K562 (cell line): ENCODE data around the gene TPGS2. TPM values are rescaled to one million over a fixed set of nuclear protein-coding genes. Genes with fewer than 3 reads are reported as not detected.
A peak's percentile ranks its signal among the peaks of the same experiment; 100 is the strongest.

ENCODE experiments used
- ATAC-seq: fragments of 200-7000 bp; cut with Tn5 transposase; 3 replicates; pipeline ENCODE4 v1.9.1; 2020; ENCODE audit warnings: moderate library complexity
- BruUV-seq: library from RNA; stranded (reverse); fragments of 400-500 nt; replicated peaks from 2 replicates; lab custom pipeline; 2021; lab: Mats Ljungman, UMichigan
- CTCF ChIA-PET: fragments of 300-600 bp; formaldehyde crosslinking; extraction: SDS; loops from one replicate; lab custom pipeline; 2021; ENCODE audit warnings: low intra/inter-chr PET ratio; lab: Yijun Ruan, JAX
- POLR2A ChIA-PET: fragments of 300-600, 350-650 bp; sonication (Branson Sonifier 250); formaldehyde crosslinking; extraction: SDS; loops from one replicate; lab custom pipeline; 2021; ENCODE audit warnings: antibody characterized with exemption, inconsistent platforms; lab: Yijun Ruan, JAX
- DNase-seq, 4 experiments: peaks; one replicate each; pipeline versions ENCODE4 v3.0.0 to v3.0.0-alpha.2; 2011 to 2018; ENCODE audit warnings: low spot score in 3 of 4, mixed read lengths in 3 of 4; ENCODE audit errors: extremely low read depth in 1 of 4
- FAIRE-seq: peaks from 2 replicates; lab custom pipeline; 2011; peaks lifted over from hg19 to GRCh38; lab: Jason Lieb, UNC
- H2AFZ ChIP-seq: 2 replicates; pipeline ENCODE4 v1.6.0; 2011; ENCODE audit warnings: low read depth, low read length, control low read depth, inconsistent platforms
- H3K27ac ChIP-seq: fragments of 200-600 bp; 3 replicates; pipeline ENCODE4 v1.8.0; 2011; ENCODE audit warnings: low read depth, mild to moderate bottlenecking, control low read depth, inconsistent platforms, low read length, moderate library complexity, mixed read lengths; ENCODE audit errors: extremely low read depth
- H3K27me3 ChIP-seq, 2 experiments: fragments of 300-600 bp in 1 of 2; 2 replicates in 1 of 2; 3 replicates in 1 of 2; pipeline versions ENCODE4 v1.6.0 to v1.8.0; 2011; ENCODE audit warnings: inconsistent platforms in 2 of 2, low read length in 2 of 2, mild to moderate bottlenecking in 1 of 2, mixed read lengths in 1 of 2, moderate library complexity in 1 of 2; ENCODE audit not compliant: control insufficient read depth in 2 of 2, insufficient read depth in 2 of 2
- H3K36me3 ChIP-seq: fragments of 300-600 bp; 3 replicates; pipeline ENCODE4 v1.8.0; 2011; ENCODE audit warnings: mild to moderate bottlenecking, low read length, inconsistent platforms; ENCODE audit not compliant: control insufficient read depth, insufficient read depth
- H3K4me1 ChIP-seq, 2 experiments: fragments of 200-600 bp in 1 of 2; replicated peaks in 1 of 2; 2 replicates in 1 of 2; 3 replicates in 1 of 2; pipeline versions ENCODE4 v1.5.1 to v1.8.0; 2011; ENCODE audit warnings: inconsistent platforms in 2 of 2, low read length in 2 of 2, mild to moderate bottlenecking in 1 of 2, mixed read lengths in 1 of 2, moderate library complexity in 1 of 2; ENCODE audit not compliant: control insufficient read depth in 2 of 2, insufficient read depth in 2 of 2
- H3K4me2 ChIP-seq: 2 replicates; pipeline ENCODE4 v1.6.1; 2011; ENCODE audit warnings: low read length, control low read depth, inconsistent platforms, mixed read lengths; ENCODE audit not compliant: insufficient read depth
- H3K4me3 ChIP-seq: fragments of 200-600 bp; sonication (generic), shearing (Covaris generic); 2 replicates; pipeline ENCODE4 v1.5.1; 2016; ENCODE audit warnings: control low read depth, inconsistent platforms
- H3K79me2 ChIP-seq: fragments of 200-600 bp; 3 replicates; pipeline ENCODE4 v1.8.0; 2011; ENCODE audit warnings: low read length, inconsistent platforms; ENCODE audit not compliant: control insufficient read depth, insufficient read depth
- H3K9ac ChIP-seq, 2 experiments: 2 replicates each; pipeline versions ENCODE4 v1.6.0 to v1.6.1; 2011; ENCODE audit warnings: low read depth in 2 of 2, low read length in 2 of 2, control low read depth in 1 of 2, inconsistent platforms in 1 of 2, mild to moderate bottlenecking in 1 of 2, mixed read lengths in 1 of 2; ENCODE audit not compliant: insufficient read depth in 1 of 2
- H3K9me1 ChIP-seq: one replicate; pipeline ENCODE4 v1.6.0; 2011; ENCODE audit warnings: inconsistent platforms, mild to moderate bottlenecking, low read length, moderate library complexity; ENCODE audit not compliant: control insufficient read depth, insufficient read depth
- H3K9me3 ChIP-seq: replicated peaks from 2 replicates; pipeline ENCODE4 v1.5.1; 2011; ENCODE audit warnings: low read depth, low read length, inconsistent platforms; ENCODE audit not compliant: control insufficient read depth, insufficient read depth
- H4K20me1 ChIP-seq: replicated peaks from 2 replicates; pipeline ENCODE4 v1.6.1; 2011; ENCODE audit warnings: low read length, inconsistent platforms, mixed read lengths; ENCODE audit not compliant: control insufficient read depth, insufficient read depth
- BCOR ChIP-seq: fragments of 450-650 bp; IDR thresholded peaks from 2 replicates; pipeline ENCODE4 v1.6.1; 2016
- CBFA2T3 ChIP-seq: fragments of 450-650 bp; IDR thresholded peaks from 2 replicates; pipeline ENCODE4 v1.6.1; 2017
- CTCF ChIP-seq, 3 experiments: IDR thresholded peaks in 2 of 3; conservative IDR thresholded peaks in 1 of 3; 2 replicates each; pipeline ENCODE4 v1.5.1; 2011 to 2012; ENCODE audit warnings: low read length in 3 of 3, mild to moderate bottlenecking in 3 of 3, control low read depth in 2 of 3, improper control_type of control experiment in 1 of 3, inconsistent platforms in 1 of 3, low read depth in 1 of 3, mixed read lengths in 1 of 3, moderate library complexity in 1 of 3; ENCODE audit not compliant: insufficient read depth in 2 of 3
- KDM1A ChIP-seq, 2 experiments: fragments of 450-650 bp; IDR thresholded peaks; 2 replicates each; pipeline ENCODE4 v1.6.1; 2016; ENCODE audit warnings: mild to moderate bottlenecking in 2 of 2
- MYNN ChIP-seq, 2 experiments: sonication (generic); formaldehyde crosslinking in 1 of 2; IDR thresholded peaks; 2 replicates each; pipeline versions ENCODE4 v1.5.0 to v1.6.1; 2016 to 2020; ENCODE audit warnings: antibody characterized with exemption in 1 of 2, missing genetic modification reagents in 1 of 2
- NR2C2 ChIP-seq, 2 experiments: fragments of 200-800 bp in 1 of 2; sonication (Bioruptor generic) in 1 of 2; sonication (generic) in 1 of 2; formaldehyde crosslinking in 1 of 2; IDR thresholded peaks; 2 replicates each; pipeline versions ENCODE4 v1.6.1 to v1.8.0; 2016 to 2022; ENCODE audit warnings: mild to moderate bottlenecking in 1 of 2, missing compliant biosample characterization in 1 of 2, missing genetic modification characterization in 1 of 2, missing genetic modification reagents in 1 of 2
- NR3C1 ChIP-seq: sonication (generic); formaldehyde crosslinking; IDR thresholded peaks from 2 replicates; pipeline ENCODE4 v1.8.1; 2022; ENCODE audit warnings: missing genetic modification reagents
- SOX6 ChIP-seq: fragments of 450-650 bp; IDR thresholded peaks from 2 replicates; pipeline ENCODE4 v1.6.1; 2014; ENCODE audit warnings: mild to moderate bottlenecking
- ZKSCAN3 ChIP-seq: fragments of 250-450 bp; sonication (Bioruptor Pico); IDR thresholded peaks from 2 replicates; pipeline ENCODE4 v1.4.0; 2020
- ZNF197 ChIP-seq: fragments of 200-800 bp; sonication (Bioruptor generic); IDR thresholded peaks from 2 replicates; pipeline ENCODE4 v1.6.1; 2016; ENCODE audit warnings: low read depth, missing genetic modification characterization, missing compliant biosample characterization
- WGBS: fragments of 100-300 bp; shearing (Covaris generic); methylation state at CpG from one replicate; pipeline ENCODE4 v1.1.6; 2016; ENCODE audit warnings: low coverage, mixed read lengths; ENCODE audit not compliant: insufficient coverage; ENCODE audit errors: missing lambda C conversion rate; 5-methylcytosine and 5-hydroxymethylcytosine counted together
- in situ Hi-C: fragments of 300-500 bp; cut with MboI; formaldehyde crosslinking; loops from 4 replicates; pipeline ENCODE4 v1.15.0; 2018; ENCODE audit warnings: inconsistent platforms, mixed read lengths
- intact Hi-C: fragments of 100-400 bp; cut with micrococcal nuclease; formaldehyde crosslinking; loops from 2 replicates; pipeline ENCODE4 v1.14.2; 2022
- polyA plus RNA-seq, 8 experiments: library from polyadenylated mRNA; depleted of rRNA in 4 of 8; stranded (reverse) in 5 of 8; unstranded in 3 of 8; fragments of >200 nt; fragmentation: Nextera tagmentation in 2 of 8; fragmentation: Illumina TruSeq in 1 of 8; extraction: Ambion mirVana in 2 of 8; extraction: Trizol in 1 of 8; gene quantifications; 2 replicates each; pipeline versions ENCODE4 v1.2.1 to v1.2.3, GENCODE V29; 2011 to 2014; ENCODE audit warnings: inconsistent platforms in 1 of 8, missing spikeins in 1 of 8
- total RNA-seq, 7 experiments: library from RNA; depleted of rRNA in 6 of 7; stranded (reverse); fragments of >200 nt in 6 of 7; fragmentation: Illumina TruSeq in 2 of 7; extraction: Trizol in 2 of 7; gene quantifications; 2 replicates each; pipeline versions ENCODE4 v1.2.1 to v1.2.3, GENCODE V29; 2011 to 2021; ENCODE audit warnings: low replicate concordance in 1 of 7

TPGS2 gene
- total and polyA plus RNA-seq, 9 of the 15 experiments (the other 6 are each of a cell fraction or from before 2014, with no cell fraction given), result 94.2 to 449 (median 134) TPM

- no peak for TF ChIP-seq ZKSCAN3 (CRISPR knock-in tag)
- no peak for TF ChIP-seq SOX6
- TF ChIP-seq NR2C2 (CRISPR knock-in tag; IDR thresholded peaks at IDR 0.05), result no peak
- TF ChIP-seq NR2C2 (tag; IDR thresholded peaks at IDR 0.05), result no peak
- no peak for TF ChIP-seq NR3C1 (CRISPR knock-in tag)
- TF ChIP-seq BCOR, result no peak
- no peak for TF ChIP-seq ZNF197
These were observed 66.7 kb downstream of the TPGS2 start (continued) for GRCh38 chr18:36762074-36762473.

DNA sequence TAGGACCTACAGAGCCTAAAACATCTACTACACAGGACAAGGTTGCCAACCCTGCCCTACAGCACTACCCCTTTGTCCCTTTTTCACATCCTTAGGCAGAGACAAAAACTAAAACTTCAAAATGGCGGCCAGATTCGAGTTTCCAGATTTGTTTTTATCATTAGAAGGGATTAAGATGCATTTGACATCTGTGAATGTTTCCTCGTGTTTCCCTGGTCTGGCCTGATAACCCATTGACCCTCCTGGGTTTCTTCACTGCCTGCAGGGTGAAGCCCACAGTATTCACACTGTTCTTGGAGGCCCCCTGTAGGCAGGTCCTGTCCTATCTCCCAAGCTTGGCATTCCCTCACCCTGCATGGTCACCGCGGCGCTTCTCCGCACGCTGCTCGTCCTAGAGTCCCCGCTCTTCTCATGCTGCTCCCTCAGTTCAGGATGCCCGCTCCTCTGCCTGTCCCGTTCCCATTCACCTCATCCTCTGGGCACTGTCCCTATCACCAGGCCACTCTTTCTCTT is 67.6 kb downstream of the TPGS2 start:
- H3K4me1 ChIP-seq, result peaks cover 0 to 4% of the 10 kb centered on the region in 2 experiments; a peak in 1 of 5 replicates
- TF ChIP-seq CBFA2T3 (peak; percentile 42), CTCF (IDR thresholded peaks at IDR 0.05 in 2 of 3, conservative IDR thresholded peaks at IDR 0.05 in 1 of 3; ENCODE audit: insufficient read depth in 2 of 3, low read depth in 1 of 3, low read length in 3 of 3) (peak; percentile 15 to 31 (median 23); a peak in 2 of 6 replicates), MYNN (IDR thresholded peaks at IDR 0.05) (no peak), MYNN (CRISPR knock-in tag; IDR thresholded peaks at IDR 0.05) (no peak), KDM1A (IDR thresholded peaks at IDR 0.05) (peak; percentile 67 to 72)
- in situ Hi-C loops (no loop called here), intact Hi-C loops (no loop called here)
- CTCF ChIA-PET, result no interaction called here
- no peak overlapping the region for H3K9ac ChIP-seq
- BruUV-seq, result no TSS peak
- H3K79me2 ChIP-seq, result no peaks in the 10 kb centered on the region
- H3K27me3 ChIP-seq, result peaks cover 29 to 30% of the 10 kb centered on the region in 2 experiments
- WGBS, result 30% methylated on average over 12 of the region's 12 CpGs
- ATAC-seq, result peak; percentile 70
- no peak overlapping the region for H3K4me3 ChIP-seq
- H3K4me2 ChIP-seq, result no peak overlapping the region
- no peaks in the 10 kb centered on the region for H3K36me3 ChIP-seq
- H4K20me1 ChIP-seq, result no peaks in the 10 kb centered on the region
- no peaks in the 10 kb centered on the region for H3K9me1 ChIP-seq
- peak in 2 of 4 experiments; percentile 28 for DNase-seq
- no peaks in the 10 kb centered on the region for H3K9me3 ChIP-seq
- H3K27ac ChIP-seq, result no peak overlapping the region
- FAIRE-seq, result no peak
- H2AFZ ChIP-seq, result no peak overlapping the region
- POLR2A ChIA-PET, result interaction anchor here (1.4 kb wide), 1 partner anchor 13 kb away, joined by 5 read pairs; no protein-coding TSS in a partner anchor
